SK-N-MC (cell line): ENCODE measurements around the gene TMBIM4.
"Not testable (repeated sequence)": the region's sequence is repeated elsewhere in the genome, so short reads cannot be mapped to it uniquely, and the experiment has no call there.

Experiments used
- EZH2 ChIP-seq: fragments of 200-600 bp; sonication (generic); IDR thresholded peaks from one replicate; pipeline ENCODE4 v1.6.1; 2017; ENCODE audit warnings: antibody characterized with exemption
- FOXP2 ChIP-seq: optimal IDR thresholded peaks from 2 replicates; pipeline ENCODE3; 2011; ENCODE audit warnings: mild to moderate bottlenecking, moderate library complexity; ENCODE audit not compliant: insufficient read depth; ENCODE audit errors: extremely low read length, control extremely low read depth
- POLR2AphosphoS5 ChIP-seq: IDR thresholded peaks from 2 replicates; pipeline ENCODE4 v1.6.1; 2012; ENCODE audit warnings: mild to moderate bottlenecking, low read depth, low read length, borderline replicate concordance

GRCh38 chr12:66184822-66185221 is 15.0 kb upstream of the TMBIM4 start:
- not testable (repeated sequence) for TF ChIP-seq EZH2, POLR2AphosphoS5, FOXP2
